OCI-LY1 (cell line): Measurements from ENCODE around the gene TXNDC9.

Experiments
- CTCF ChIP-seq: fragments of 200-600 bp; sonication (generic), shearing (Covaris generic); IDR thresholded peaks from 2 replicates; pipeline ENCODE4 v1.5.1; 2017; ENCODE audit warnings: mild to moderate bottlenecking, antibody characterized with exemption, low read length, moderate library complexity, mixed read lengths
- EZH2 ChIP-seq: fragments of 200-600 bp; sonication (generic), shearing (Covaris generic); IDR thresholded peaks from 2 replicates; pipeline ENCODE4 v1.8.0; 2017; ENCODE audit warnings: borderline replicate concordance, mixed run types, mild to moderate bottlenecking, antibody characterized with exemption, low read length, moderate library complexity, mixed read lengths

- TF ChIP-seq CTCF (no peak), EZH2 (no peak)
Measured at GRCh38 chr2:99374747-99375146, 38.6 kb upstream of the TXNDC9 start.
